Spinal cord (tissue), 10 donors: ENCODE results near the gene TPM1. TPM values are rescaled to one million over a fixed set of nuclear protein-coding genes. Genes with fewer than 3 reads are reported as not detected.
A peak's percentile ranks its signal among the peaks of the same experiment; 100 is the strongest.

Experiments
- DNase-seq, 6 donors: peaks; one replicate each; pipeline versions ENCODE4 v3.0.0 to v3.0.0-alpha.2; 2013 to 2015; ENCODE audit warnings: low spot score in 6 of 6, low read depth in 4 of 6
- H3K27ac ChIP-seq: one replicate; pipeline ENCODE4 v1.5.1; 2013; ENCODE audit warnings: low read depth, low read length, control low read depth
- H3K27me3 ChIP-seq: one replicate; pipeline ENCODE4 v1.6.1; 2013; ENCODE audit warnings: low read length; ENCODE audit not compliant: control insufficient read depth, insufficient read depth
- H3K36me3 ChIP-seq: one replicate; pipeline ENCODE4 v1.6.1; 2013; ENCODE audit warnings: low read length; ENCODE audit not compliant: control insufficient read depth, insufficient read depth
- H3K4me1 ChIP-seq: one replicate; pipeline ENCODE4 v1.6.1; 2013; ENCODE audit warnings: low read length; ENCODE audit not compliant: control insufficient read depth, insufficient read depth
- H3K4me3 ChIP-seq: one replicate; pipeline ENCODE4 v1.5.1; 2013; ENCODE audit warnings: low read depth, low read length, control low read depth
- H3K9me3 ChIP-seq: one replicate; pipeline ENCODE4 v1.6.1; 2013; ENCODE audit warnings: low read length; ENCODE audit not compliant: control insufficient read depth, insufficient read depth
- WGBS: methylation state at CpG from one replicate; pipeline ENCODE4 v1.1.5; 2013; ENCODE audit warnings: missing lambda C conversion rate; ENCODE audit not compliant: insufficient coverage; 5-methylcytosine and 5-hydroxymethylcytosine counted together
- polyA plus RNA-seq, 2 donors: library from polyadenylated mRNA; unstranded; fragments of 120-200 nt; gene quantifications; one replicate each; pipeline ENCODE4 v1.2.1, GENCODE V29; 2013; ENCODE audit not compliant: insufficient read length in 2 of 2
- total RNA-seq, 2 donors: library from RNA; depleted of rRNA in 1 of 2; stranded (reverse); fragments of 120-200 nt in 1 of 2; fragments of >200 nt in 1 of 2; gene quantifications; one replicate each; pipeline versions ENCODE4 v1.2.3 to v1.2.4, GENCODE V29; 2013 to 2014
- donor health status: healthy.

TPM1 gene
- total and polyA plus RNA-seq, 4 donors = 184 to 480 (median 216) TPM

GRCh38 chr15:62999923-63000561, 42.5 kb upstream of the TPM1 start:
- no peak overlapping the region for H3K27ac ChIP-seq
- 71% methylated on average over 9 of the region's 12 CpGs for WGBS
- H3K27me3 ChIP-seq = no peaks in the 10 kb centered on the region
- H3K9me3 ChIP-seq = no peaks in the 10 kb centered on the region
- DNase-seq = peak in 2 of 6 donors; percentile 26 to 65
- H3K4me3 ChIP-seq = no peak overlapping the region
- H3K36me3 ChIP-seq = no peaks in the 10 kb centered on the region
- peaks cover 8% of the 10 kb centered on the region for H3K4me1 ChIP-seq

- no peaks in the 10 kb centered on the region for H3K36me3 ChIP-seq
- H3K4me1 ChIP-seq = peaks cover 8% of the 10 kb centered on the region
- 86% methylated on average over 2 of the region's 3 CpGs for WGBS
- H3K4me3 ChIP-seq = no peak overlapping the region
- H3K9me3 ChIP-seq = no peaks in the 10 kb centered on the region
- DNase-seq = no peak
- no peaks in the 10 kb centered on the region for H3K27me3 ChIP-seq
- no peak overlapping the region for H3K27ac ChIP-seq
These were observed 41.8 kb upstream of the TPM1 start for GRCh38 chr15:63000706-63001105.

GRCh38 chr15:63004211-63004610, 38.3 kb upstream of the TPM1 start:
- Histone ChIP-seq H3K4me3 (no peak overlapping the region), H3K4me1 (peaks cover 8% of the 10 kb centered on the region), H3K36me3 (no peaks in the 10 kb centered on the region), H3K27me3 (no peaks in the 10 kb centered on the region), H3K9me3 (no peaks in the 10 kb centered on the region), H3K27ac (no peak overlapping the region)
- 100% methylated on average over 1 of the region's 2 CpGs for WGBS
- no peak for DNase-seq

GRCh38 chr15:63006032-63006878, 36.3 kb upstream of the TPM1 start:
- H3K4me1 ChIP-seq = no peaks in the 10 kb centered on the region
- 83% methylated on average over 6 of the region's 8 CpGs for WGBS
- H3K9me3 ChIP-seq = no peaks in the 10 kb centered on the region
- H3K27me3 ChIP-seq = no peaks in the 10 kb centered on the region
- no peak overlapping the region for H3K4me3 ChIP-seq
- H3K36me3 ChIP-seq = no peaks in the 10 kb centered on the region
- H3K27ac ChIP-seq = no peak overlapping the region
- DNase-seq = no peak

- Histone ChIP-seq H3K4me3 (no peak overlapping the region), H3K4me1 (no peaks in the 10 kb centered on the region), H3K27ac (no peak overlapping the region), H3K27me3 (no peaks in the 10 kb centered on the region), H3K9me3 (no peaks in the 10 kb centered on the region), H3K36me3 (no peaks in the 10 kb centered on the region)
- 95% methylated on average over 2 of the region's 6 CpGs for WGBS
- no peak for DNase-seq
These were observed 34.1 kb upstream of the TPM1 start for GRCh38 chr15:63008333-63009049.

GRCh38 chr15:63010386-63010785, 32.2 kb upstream of the TPM1 start:
- no peak for DNase-seq
- Histone ChIP-seq H3K4me1 (no peaks in the 10 kb centered on the region), H3K27ac (no peak overlapping the region), H3K27me3 (no peaks in the 10 kb centered on the region), H3K9me3 (no peaks in the 10 kb centered on the region), H3K36me3 (no peaks in the 10 kb centered on the region), H3K4me3 (no peak overlapping the region)
- WGBS = 70% methylated on average over 2 of the region's 3 CpGs

- WGBS = 91% methylated on average over 7 of the region's 7 CpGs
These were observed 31.4 kb upstream of the TPM1 start for GRCh38 chr15:63010920-63011693.

GRCh38 chr15:63012444-63012843, 30.1 kb upstream of the TPM1 start:
- Histone ChIP-seq H3K9me3 (no peaks in the 10 kb centered on the region), H3K27me3 (no peaks in the 10 kb centered on the region), H3K36me3 (no peaks in the 10 kb centered on the region), H3K4me3 (no peak overlapping the region), H3K4me1 (no peaks in the 10 kb centered on the region), H3K27ac (no peak overlapping the region)
- DNase-seq = no peak
- WGBS = 100% methylated on average over 3 of the region's 6 CpGs

More at GRCh38 chr15:63010920-63011693, 31.4 kb upstream of the TPM1 start:
- H3K9me3 ChIP-seq = no peaks in the 10 kb centered on the region
- no peak overlapping the region for H3K27ac ChIP-seq
- H3K27me3 ChIP-seq = no peaks in the 10 kb centered on the region
- H3K4me3 ChIP-seq = no peak overlapping the region
- DNase-seq = no peak
- H3K36me3 ChIP-seq = no peaks in the 10 kb centered on the region
- no peaks in the 10 kb centered on the region for H3K4me1 ChIP-seq
